DND-41 (cell line): Measurements from ENCODE around the gene MYH7.
"Not testable (repeated sequence)": the region's sequence is repeated elsewhere in the genome, so short reads cannot be mapped to it uniquely, and the experiment has no call there.

Source experiments
- ATAC-seq: fragments of 200-7000 bp; cut with Tn5 transposase; 3 replicates; pipeline ENCODE4 v1.9.1; 2021; ENCODE audit warnings: low read depth; ENCODE audit not compliant: insufficient read depth
- DNase-seq: peaks from one replicate; pipeline ENCODE4 v3.0.0-alpha.2; 2020
- H2AFZ ChIP-seq: 2 replicates; pipeline ENCODE4 v1.6.0; 2012; ENCODE audit warnings: low read depth, low read length
- H3K27ac ChIP-seq: 2 replicates; pipeline ENCODE4 v1.5.1; 2012; ENCODE audit warnings: low read length, inconsistent platforms
- H3K27me3 ChIP-seq: fragments of 200-600 bp; sonication (generic); 2 replicates; pipeline ENCODE4 v1.6.0; 2012; ENCODE audit warnings: low read length, mild to moderate bottlenecking, inconsistent platforms; ENCODE audit not compliant: insufficient read depth, poor library complexity
- H3K36me3 ChIP-seq: 2 replicates; pipeline ENCODE4 v1.5.1; 2012; ENCODE audit warnings: low read length, inconsistent platforms; ENCODE audit not compliant: insufficient read depth
- H3K4me1 ChIP-seq: 2 replicates; pipeline ENCODE4 v1.5.1; 2012; ENCODE audit warnings: mild to moderate bottlenecking, low read length; ENCODE audit not compliant: insufficient read depth
- H3K4me2 ChIP-seq: 2 replicates; pipeline ENCODE4 v1.6.0; 2012; ENCODE audit warnings: mild to moderate bottlenecking, moderate library complexity, low read length, inconsistent platforms; ENCODE audit not compliant: insufficient read depth
- H3K4me3 ChIP-seq, 2 experiments: fragments of 200-600 bp in 1 of 2; shearing (Covaris generic) in 1 of 2; 2 replicates each; pipeline ENCODE4 v1.5.1; 2012 to 2016; ENCODE audit warnings: inconsistent platforms in 2 of 2, low read length in 2 of 2, mild to moderate bottlenecking in 2 of 2, low read depth in 1 of 2, moderate library complexity in 1 of 2
- H3K79me2 ChIP-seq: 2 replicates; pipeline ENCODE4 v1.6.0; 2012; ENCODE audit warnings: low read length, inconsistent platforms; ENCODE audit not compliant: insufficient read depth
- H3K9ac ChIP-seq: 2 replicates; pipeline ENCODE4 v1.6.0; 2012; ENCODE audit warnings: low read depth, mild to moderate bottlenecking, inconsistent platforms, low read length, moderate library complexity
- H3K9me3 ChIP-seq: 2 replicates; pipeline ENCODE4 v1.5.1; 2012; ENCODE audit warnings: low read length, moderate library complexity, mild to moderate bottlenecking, inconsistent platforms; ENCODE audit not compliant: insufficient read depth, severe bottlenecking
- H4K20me1 ChIP-seq: 2 replicates; pipeline ENCODE4 v1.6.0; 2012; ENCODE audit warnings: low read length; ENCODE audit not compliant: insufficient read depth
- EZH2 ChIP-seq: IDR thresholded peaks from 3 replicates; pipeline ENCODE4 v1.6.1; 2012; ENCODE audit warnings: borderline replicate concordance, low read depth, mild to moderate bottlenecking, moderate library complexity, low read length, inconsistent platforms; ENCODE audit not compliant: severe bottlenecking
- TF ChIP-seq, protein P1 (sequence below): IDR thresholded peaks from 2 replicates; pipeline ENCODE4 v1.5.1; 2012; ENCODE audit warnings: borderline replicate concordance, low read length, moderate library complexity, mild to moderate bottlenecking; ENCODE audit not compliant: poor library complexity, severe bottlenecking; ENCODE audit errors: extremely low read depth

MYH7 gene

DNA sequence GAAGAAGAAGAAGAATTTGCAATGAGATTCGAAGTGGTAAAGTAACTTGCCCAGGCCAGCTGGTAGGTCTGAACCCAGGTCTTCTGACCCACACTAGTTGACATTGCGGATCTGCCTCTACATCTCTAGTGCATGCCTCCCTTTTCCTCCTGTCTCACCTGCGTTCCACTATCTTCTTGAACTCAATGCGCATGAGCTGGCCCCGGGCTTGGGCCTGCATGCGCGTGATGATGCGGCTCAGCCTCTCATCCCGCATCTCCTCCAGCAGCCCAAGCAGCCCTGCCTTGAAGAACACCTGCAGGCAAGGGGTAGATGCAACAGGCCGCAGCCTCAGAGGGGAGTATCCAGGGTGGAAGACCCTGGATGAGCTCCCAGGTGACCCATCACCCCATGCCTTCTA, 39.3 kb downstream of the MYH7 start:
- H3K4me2 ChIP-seq: no peak overlapping the region
- no peak for ATAC-seq
- H3K36me3 ChIP-seq: no peaks in the 10 kb centered on the region
- no peaks in the 10 kb centered on the region for H4K20me1 ChIP-seq
- DNase-seq: no peak
- no peak overlapping the region for H2AFZ ChIP-seq
- no peak overlapping the region for H3K4me3 ChIP-seq
- TF ChIP-seq, protein P1, sequence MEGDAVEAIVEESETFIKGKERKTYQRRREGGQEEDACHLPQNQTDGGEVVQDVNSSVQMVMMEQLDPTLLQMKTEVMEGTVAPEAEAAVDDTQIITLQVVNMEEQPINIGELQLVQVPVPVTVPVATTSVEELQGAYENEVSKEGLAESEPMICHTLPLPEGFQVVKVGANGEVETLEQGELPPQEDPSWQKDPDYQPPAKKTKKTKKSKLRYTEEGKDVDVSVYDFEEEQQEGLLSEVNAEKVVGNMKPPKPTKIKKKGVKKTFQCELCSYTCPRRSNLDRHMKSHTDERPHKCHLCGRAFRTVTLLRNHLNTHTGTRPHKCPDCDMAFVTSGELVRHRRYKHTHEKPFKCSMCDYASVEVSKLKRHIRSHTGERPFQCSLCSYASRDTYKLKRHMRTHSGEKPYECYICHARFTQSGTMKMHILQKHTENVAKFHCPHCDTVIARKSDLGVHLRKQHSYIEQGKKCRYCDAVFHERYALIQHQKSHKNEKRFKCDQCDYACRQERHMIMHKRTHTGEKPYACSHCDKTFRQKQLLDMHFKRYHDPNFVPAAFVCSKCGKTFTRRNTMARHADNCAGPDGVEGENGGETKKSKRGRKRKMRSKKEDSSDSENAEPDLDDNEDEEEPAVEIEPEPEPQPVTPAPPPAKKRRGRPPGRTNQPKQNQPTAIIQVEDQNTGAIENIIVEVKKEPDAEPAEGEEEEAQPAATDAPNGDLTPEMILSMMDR: no peak
- TF ChIP-seq EZH2: no peak
- H3K27ac ChIP-seq: no peak overlapping the region
- H3K27me3 ChIP-seq: peaks cover 5% of the 10 kb centered on the region
- no peak overlapping the region for H3K9ac ChIP-seq
- no peaks in the 10 kb centered on the region for H3K9me3 ChIP-seq
- H3K79me2 ChIP-seq: no peaks in the 10 kb centered on the region
- H3K4me1 ChIP-seq: no peaks in the 10 kb centered on the region

DNA sequence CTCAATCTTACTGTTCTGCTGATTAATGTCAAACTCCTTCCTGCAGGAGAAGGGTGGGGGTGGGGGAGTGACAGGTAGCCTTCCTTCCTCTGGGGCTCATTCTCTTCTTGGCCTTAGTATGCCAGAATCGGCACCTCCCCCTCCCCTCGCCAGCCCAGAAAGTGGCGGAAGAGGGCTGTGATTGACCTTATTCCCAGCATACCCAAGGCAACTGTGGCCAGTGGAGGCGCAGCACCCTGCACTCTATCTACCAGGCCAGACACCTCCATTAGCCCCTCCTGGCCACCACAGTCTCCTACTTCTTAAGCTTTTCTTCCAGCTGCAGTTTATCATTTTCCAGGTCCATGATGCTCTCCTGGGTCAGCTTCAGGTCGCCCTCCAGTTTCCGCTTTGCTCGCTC, 42.8 kb downstream of the MYH7 start:
- Histone ChIP-seq H4K20me1 (no peaks in the 10 kb centered on the region), H3K79me2 (no peaks in the 10 kb centered on the region), H3K4me2 (no peak overlapping the region), H3K4me1 (no peaks in the 10 kb centered on the region), H3K9ac (no peak overlapping the region), H2AFZ (no peak overlapping the region), H3K4me3 (no peak overlapping the region), H3K27me3 (peaks cover 5% of the 10 kb centered on the region), H3K36me3 (no peaks in the 10 kb centered on the region), H3K27ac (no peak overlapping the region), H3K9me3 (no peaks in the 10 kb centered on the region)
- DNase-seq: no peak
- ATAC-seq: no peak
- TF ChIP-seq, protein P1: no peak
- TF ChIP-seq EZH2: no peak

DNA sequence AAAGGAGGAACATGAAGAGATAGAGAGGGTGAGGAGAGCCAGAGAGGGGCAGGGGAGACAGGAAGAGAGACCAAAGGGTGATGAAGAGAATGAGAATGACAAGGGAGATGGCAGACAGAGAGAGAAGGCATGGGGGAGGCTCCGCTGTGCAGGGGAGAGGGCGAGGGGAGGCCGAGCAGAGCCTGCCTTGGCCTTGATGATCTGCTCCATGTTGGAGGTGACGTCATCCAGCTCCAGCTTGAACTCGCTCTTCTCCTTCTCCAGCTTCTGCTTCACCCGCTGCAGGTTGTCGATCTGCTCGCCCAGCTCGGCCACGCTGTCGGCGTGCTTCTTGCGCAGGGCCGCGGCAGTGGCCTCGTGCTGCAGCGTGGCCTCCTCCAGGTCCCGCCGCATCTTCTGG, 45.6 kb downstream of the MYH7 start:
- not testable (repeated sequence) for DNase-seq, H3K9me3 ChIP-seq, H3K27ac ChIP-seq, H3K9ac ChIP-seq, H3K4me3 ChIP-seq, H3K4me2 ChIP-seq, H2AFZ ChIP-seq, H3K79me2 ChIP-seq, H3K27me3 ChIP-seq, H3K36me3 ChIP-seq, H4K20me1 ChIP-seq, ATAC-seq, H3K4me1 ChIP-seq

DNA sequence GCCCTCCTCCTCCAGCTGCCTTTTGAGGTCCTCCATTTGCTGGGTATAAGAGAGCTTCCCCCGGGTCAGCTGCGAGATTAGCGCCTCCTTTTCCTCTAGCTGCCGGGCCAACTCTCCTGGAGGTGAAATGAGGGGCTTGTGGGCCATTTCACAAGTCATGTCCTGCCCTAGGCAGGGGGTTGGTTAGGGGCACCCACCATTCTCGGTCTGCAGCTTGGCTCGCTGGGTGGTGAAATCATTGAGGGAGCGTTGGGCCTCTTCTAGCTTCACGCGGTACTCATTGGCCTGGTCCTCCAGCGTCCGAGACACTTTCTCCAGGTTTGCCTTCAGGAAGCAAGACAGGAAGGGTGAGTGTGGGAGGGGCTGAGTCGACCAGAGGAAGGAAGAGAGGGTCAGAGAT, 46.1 kb downstream of the MYH7 start:
- Histone ChIP-seq H3K4me3 (no peak overlapping the region), H3K79me2 (no peaks in the 10 kb centered on the region), H4K20me1 (no peaks in the 10 kb centered on the region), H3K36me3 (no peaks in the 10 kb centered on the region), H2AFZ (no peak overlapping the region), H3K27ac (no peak overlapping the region), H3K4me2 (no peak overlapping the region), H3K4me1 (no peaks in the 10 kb centered on the region), H3K9ac (no peak overlapping the region), H3K27me3 (peaks cover 2% of the 10 kb centered on the region), H3K9me3 (no peaks in the 10 kb centered on the region)
- ATAC-seq (no peak), DNase-seq (no peak)
- TF ChIP-seq, protein P1: no peak
- TF ChIP-seq EZH2: no peak
